HEK293 (cell line): ENCODE measurements around the gene MAP2K6.

Experiments used
- ZNF473 ChIP-seq: fragments of 450-650 bp; formaldehyde crosslinking; IDR thresholded peaks from 2 replicates; pipeline ENCODE4 v1.5.1; 2017; ENCODE audit warnings: missing biosample characterization, missing genetic modification characterization
- TF ChIP-seq, protein P1 (sequence below): fragments of 450-650 bp; formaldehyde crosslinking; IDR thresholded peaks from 2 replicates; pipeline ENCODE4 v1.5.1; 2016; ENCODE audit warnings: missing biosample characterization, missing genetic modification characterization, low read depth

- TF ChIP-seq, protein P1, sequence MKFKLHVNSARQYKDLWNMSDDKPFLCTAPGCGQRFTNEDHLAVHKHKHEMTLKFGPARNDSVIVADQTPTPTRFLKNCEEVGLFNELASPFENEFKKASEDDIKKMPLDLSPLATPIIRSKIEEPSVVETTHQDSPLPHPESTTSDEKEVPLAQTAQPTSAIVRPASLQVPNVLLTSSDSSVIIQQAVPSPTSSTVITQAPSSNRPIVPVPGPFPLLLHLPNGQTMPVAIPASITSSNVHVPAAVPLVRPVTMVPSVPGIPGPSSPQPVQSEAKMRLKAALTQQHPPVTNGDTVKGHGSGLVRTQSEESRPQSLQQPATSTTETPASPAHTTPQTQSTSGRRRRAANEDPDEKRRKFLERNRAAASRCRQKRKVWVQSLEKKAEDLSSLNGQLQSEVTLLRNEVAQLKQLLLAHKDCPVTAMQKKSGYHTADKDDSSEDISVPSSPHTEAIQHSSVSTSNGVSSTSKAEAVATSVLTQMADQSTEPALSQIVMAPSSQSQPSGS (tag by site-specific recombination), result no peak
- TF ChIP-seq ZNF473 (tag by site-specific recombination), result no peak
These were observed 36.4 kb downstream of the MAP2K6 start for GRCh38 chr17:69450918-69451317.
